ENCODE measurements around the gene TRABD2B. TPM values are rescaled to one million over a fixed set of nuclear protein-coding genes. Genes with fewer than 3 reads are reported as not detected.

TRABD2B gene
- total RNA-seq, 1 donor from 2014 or later: 6.7 TPM

- Mint-ChIP-seq H3K27ac (no peak overlapping the region), H3K27me3 (peaks cover 22% of the 10 kb centered on the region), H3K9me3 (no peaks in the 10 kb centered on the region), H3K4me1 (ENCODE audit: unreplicated experiment) (peaks cover 9% of the 10 kb centered on the region), H3K4me3 (no peak overlapping the region), H3K36me3 (no peaks in the 10 kb centered on the region)
- no peak for TF ChIP-seq CTCF (conservative IDR thresholded peaks at IDR 0.05)
- no peak for DNase-seq (ENCODE audit: extremely low spot score, unreplicated experiment)
These were observed 62.9 kb downstream of the TRABD2B start for GRCh38 chr1:47934243-47934805.

GRCh38 chr1:47932743-47933142, 64.4 kb downstream of the TRABD2B start:
- Mint-ChIP-seq H3K4me1 (ENCODE audit: unreplicated experiment) (peaks cover 9% of the 10 kb centered on the region), H3K36me3 (no peaks in the 10 kb centered on the region), H3K27ac (no peak overlapping the region), H3K27me3 (peaks cover 24% of the 10 kb centered on the region), H3K4me3 (no peak overlapping the region), H3K9me3 (no peaks in the 10 kb centered on the region)
- no peak for TF ChIP-seq CTCF (conservative IDR thresholded peaks at IDR 0.05)
- DNase-seq (ENCODE audit: extremely low spot score, unreplicated experiment): no peak

GRCh38 chr1:47931395-47931794, 65.8 kb downstream of the TRABD2B start:
- Mint-ChIP-seq H3K36me3 (no peaks in the 10 kb centered on the region), H3K27me3 (peaks cover 29% of the 10 kb centered on the region), H3K9me3 (no peaks in the 10 kb centered on the region), H3K4me3 (no peak overlapping the region), H3K27ac (no peak overlapping the region), H3K4me1 (ENCODE audit: unreplicated experiment) (peaks cover 9% of the 10 kb centered on the region)
- no peak for TF ChIP-seq CTCF (conservative IDR thresholded peaks at IDR 0.05)
- no peak for DNase-seq (ENCODE audit: extremely low spot score, unreplicated experiment)

- no peak for TF ChIP-seq CTCF (conservative IDR thresholded peaks at IDR 0.05)
- Mint-ChIP-seq H3K9me3 (no peaks in the 10 kb centered on the region), H3K27ac (no peak overlapping the region), H3K4me3 (no peak overlapping the region), H3K36me3 (no peaks in the 10 kb centered on the region), H3K4me1 (ENCODE audit: unreplicated experiment) (peaks cover 9% of the 10 kb centered on the region), H3K27me3 (peaks cover 32% of the 10 kb centered on the region)
- DNase-seq (ENCODE audit: extremely low spot score, unreplicated experiment): no peak
These were observed 66.9 kb downstream of the TRABD2B start for GRCh38 chr1:47930210-47930840.

GRCh38 chr1:47927165-47927564, 70.0 kb downstream of the TRABD2B start:
- no peak overlapping the region for H3K27ac Mint-ChIP-seq
- no peak overlapping the region for H3K4me3 Mint-ChIP-seq
- H3K36me3 Mint-ChIP-seq: no peaks in the 10 kb centered on the region
- no peak for TF ChIP-seq CTCF (conservative IDR thresholded peaks at IDR 0.05)
- peaks cover 26% of the 10 kb centered on the region for H3K27me3 Mint-ChIP-seq
- no peak for DNase-seq (ENCODE audit: extremely low spot score, unreplicated experiment)
- peaks cover 3% of the 10 kb centered on the region for H3K4me1 Mint-ChIP-seq (ENCODE audit: unreplicated experiment)
- no peaks in the 10 kb centered on the region for H3K9me3 Mint-ChIP-seq

Data from type B pancreatic cell (in vitro differentiated cells).